CD4-positive, alpha-beta T cell (primary cell): Measurements from ENCODE around the gene IFITM5. TPM values are rescaled to one million over a fixed set of nuclear protein-coding genes. Genes with fewer than 3 reads are reported as not detected.
"Not testable (repeated sequence)": the region's sequence is repeated elsewhere in the genome, so short reads cannot be mapped to it uniquely, and the experiment has no call there.

ENCODE experiments used
- ATAC-seq: fragments of 200-7000 bp; cut with Tn5 transposase; one replicate; pipeline ENCODE4 v1.10.0; 2022; ENCODE audit warnings: mild to moderate bottlenecking; ENCODE audit not compliant: poor library complexity
- CTCF ChIA-PET: fragments of 350-600 bp; sonication (Branson Sonifier 250); formaldehyde crosslinking; loops from one replicate; lab custom pipeline; 2021; ENCODE audit warnings: antibody characterized with exemption, inconsistent platforms; lab: Charles Lee
- POLR2A ChIA-PET: fragments of 350-600 bp; sonication (Branson Sonifier 250); formaldehyde crosslinking; loops from one replicate; lab custom pipeline; 2021; ENCODE audit warnings: antibody characterized with exemption, inconsistent platforms; lab: Charles Lee
- DNase-seq, 14 experiments: peaks; one replicate each; pipeline ENCODE4 v3.0.0-alpha.2; 2013 to 2020; ENCODE audit warnings: mixed read lengths in 2 of 14
- H3K27ac ChIP-seq, 2 donors: one replicate each; pipeline versions ENCODE4 v1.5.1 to v1.7.0; 2013; ENCODE audit warnings: low read length in 2 of 2, low read depth in 1 of 2, mild to moderate bottlenecking in 1 of 2
- H3K27me3 ChIP-seq, 2 experiments: 1 replicate in 1 of 2; 2 replicates in 1 of 2; pipeline versions ENCODE4 v1.6.1 to v1.7.0; 2013; ENCODE audit warnings: low read length in 2 of 2, control low read depth in 1 of 2, mild to moderate bottlenecking in 1 of 2, moderate library complexity in 1 of 2; ENCODE audit not compliant: insufficient read depth in 2 of 2, control insufficient read depth in 1 of 2
- H3K36me3 ChIP-seq: one replicate; pipeline ENCODE4 v1.6.1; 2013; ENCODE audit warnings: low read length, control low read depth; ENCODE audit not compliant: insufficient read depth
- H3K4me1 ChIP-seq: one replicate; pipeline ENCODE4 v1.6.1; 2013; ENCODE audit warnings: low read length, control low read depth; ENCODE audit not compliant: insufficient read depth
- H3K4me3 ChIP-seq: one replicate; pipeline ENCODE4 v1.5.1; 2013; ENCODE audit warnings: mild to moderate bottlenecking, low read length, moderate library complexity
- H3K9me3 ChIP-seq, 2 experiments: 1 replicate in 1 of 2; 2 replicates in 1 of 2; pipeline versions ENCODE4 v1.6.1 to v1.7.0; 2013; ENCODE audit warnings: low read length in 2 of 2, mild to moderate bottlenecking in 2 of 2, control low read depth in 1 of 2, moderate library complexity in 1 of 2; ENCODE audit not compliant: control insufficient read depth in 1 of 2, insufficient read depth in 1 of 2
- H3K27ac Mint-ChIP-seq: one replicate; pipeline ENCODE4 v1.8.0; 2020; ENCODE audit warnings: mixed read lengths
- H3K27me3 Mint-ChIP-seq: one replicate; pipeline ENCODE4 v1.8.0; 2021; ENCODE audit warnings: mixed read lengths
- H3K36me3 Mint-ChIP-seq: one replicate; pipeline ENCODE4 v1.8.0; 2021; ENCODE audit warnings: low read depth, mixed read lengths
- H3K4me1 Mint-ChIP-seq: one replicate; pipeline ENCODE4 v1.8.0; 2021; ENCODE audit warnings: low read depth, mixed read lengths
- H3K4me3 Mint-ChIP-seq: one replicate; pipeline ENCODE4 v1.8.0; 2020; ENCODE audit warnings: mild to moderate bottlenecking, mixed read lengths
- H3K9me3 Mint-ChIP-seq: one replicate; pipeline ENCODE4 v1.8.0; 2020; ENCODE audit warnings: mixed read lengths
- intact Hi-C, 2 experiments: fragments of 100-400 bp; cut with DNase I in 1 of 2; cut with micrococcal nuclease in 1 of 2; formaldehyde crosslinking; loops; one replicate each; pipeline versions ENCODE4 v1.15.1 to v1.9.0; 2023 to 2025; cut with DNase I, micrococcal nuclease
- total RNA-seq, 174 experiments: library from RNA in 2 of 174; stranded (reverse) in 2 of 174; gene quantifications; one replicate each; pipeline ENCODE4 v1.2.3 and lab custom pipeline; 2021 to 2026
- TF ChIP-seq, protein P1 (sequence below): fragments of 200-600 bp; IDR thresholded peaks from one replicate; pipeline ENCODE4 v1.8.0; 2022; ENCODE audit warnings: antibody characterized with exemption, mild to moderate bottlenecking

The IFITM5 gene
- total RNA-seq, 2 experiments from 2014 or later: not detected

GRCh38 chr11:318405-319120 lies 19.2 kb upstream of the IFITM5 start:
- intact Hi-C loops, H3K27ac Mint-ChIP-seq, H3K9me3 ChIP-seq, H3K9me3 Mint-ChIP-seq, H3K27me3 ChIP-seq, H3K27me3 Mint-ChIP-seq, H3K4me3 Mint-ChIP-seq, DNase-seq: not testable (repeated sequence)
- ATAC-seq: peak; percentile 24
- peak overlapping the region; percentile 51 for H3K4me3 ChIP-seq
- H3K27ac ChIP-seq: peak overlapping the region in 1 of 2 donors; percentile 35
- ChIA-PET CTCF (interaction anchor here (3.0 kb wide), 1 partner anchor 68 kb away, joined by 13 read pairs; no protein-coding TSS in a partner anchor), POLR2A (interaction anchor here (1.1 to 4.5 kb wide), 10 partner anchors 9 to 111 kb away, joined by 3 to 56 read pairs (median 11); partner anchors contain the start of genes BET1L, PGGHG and RIC8A)
- Mint-ChIP-seq H3K36me3 (peaks cover 41% of the 10 kb centered on the region), H3K4me1 (peaks cover 44% of the 10 kb centered on the region)
- H3K4me1 ChIP-seq: peaks cover 50% of the 10 kb centered on the region
- peaks cover 15% of the 10 kb centered on the region for H3K36me3 ChIP-seq

- not testable (repeated sequence) for H3K9me3 ChIP-seq, ATAC-seq, H3K27me3 ChIP-seq, DNase-seq, H3K9me3 Mint-ChIP-seq, H3K27me3 Mint-ChIP-seq
- Mint-ChIP-seq H3K4me3 (peak overlapping the region; percentile 94), H3K36me3 (peaks cover 48% of the 10 kb centered on the region), H3K27ac (peak overlapping the region; percentile 94), H3K4me1 (peaks cover 49% of the 10 kb centered on the region)
- POLR2A ChIA-PET: interaction anchor here (0.8 to 4.5 kb wide), 17 partner anchors 9 to 188 kb away, joined by 3 to 56 read pairs (median 10); partner anchors contain the start of genes BET1L, NLRP6, PGGHG and PSMD13
- peaks cover 15% of the 10 kb centered on the region for H3K36me3 ChIP-seq
- intact Hi-C loops: loop anchor here in 1 of 2 experiments (2.0 kb wide), 2 partner anchors 37 to 49 kb away; no protein-coding TSS in a partner anchor
- peak overlapping the region; percentile 52 to 93 for H3K27ac ChIP-seq
- CTCF ChIA-PET: interaction anchor here (0.8 to 3.0 kb wide), 7 partner anchors 12 to 80 kb away, joined by 3 to 18 read pairs (median 5); partner anchors contain the start of gene PSMD13
- H3K4me1 ChIP-seq: peaks cover 55% of the 10 kb centered on the region
- H3K4me3 ChIP-seq: peak overlapping the region; percentile 90
Measured at GRCh38 chr11:317668-318404, 18.5 kb upstream of the IFITM5 start.

DNA sequence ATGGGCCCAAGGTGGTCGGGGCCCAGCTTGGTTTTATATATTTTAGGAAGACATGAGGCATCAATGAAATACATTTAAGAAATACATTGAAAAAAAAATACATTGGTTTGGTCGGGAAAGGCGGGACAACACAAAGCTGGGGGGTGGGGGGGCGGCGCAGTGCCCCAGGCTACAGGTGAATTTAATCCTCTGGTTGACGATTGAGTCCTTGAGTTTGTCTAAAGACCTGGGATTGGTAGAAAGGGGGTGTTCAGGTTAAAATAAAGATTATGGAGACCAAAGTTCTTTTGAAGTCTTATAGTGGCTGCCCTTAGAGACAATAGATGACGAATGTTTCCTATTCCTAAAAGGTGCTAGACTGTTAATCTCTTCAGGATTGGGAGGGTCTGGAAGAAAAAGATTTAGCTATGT lies 17.6 kb upstream of the IFITM5 start:
- peaks cover 62% of the 10 kb centered on the region for H3K4me1 ChIP-seq
- ATAC-seq (peak; percentile 8), DNase-seq (peak in 5 of 14 experiments; percentile 33 to 73 (median 57))
- H3K27ac ChIP-seq: peak overlapping the region; percentile 59 to 93
- CTCF ChIA-PET: interaction anchor here (0.8 to 3.0 kb wide), 8 partner anchors 11 to 96 kb away, joined by 3 to 18 read pairs (median 4); partner anchors contain the start of gene PSMD13
- intact Hi-C loops: loop anchor here in 1 of 2 experiments (2.0 kb wide), 2 partner anchors 38 to 48 kb away; no protein-coding TSS in a partner anchor
- H3K4me1 Mint-ChIP-seq: peaks cover 56% of the 10 kb centered on the region
- POLR2A ChIA-PET: interaction anchor here (0.6 to 4.5 kb wide), 20 partner anchors 8 to 189 kb away, joined by 3 to 56 read pairs (median 8); partner anchors contain the start of genes BET1L, IFITM2, NLRP6 and PGGHG
- H3K27me3 ChIP-seq: no peaks in the 10 kb centered on the region
- peaks cover 54% of the 10 kb centered on the region for H3K36me3 Mint-ChIP-seq
- H3K9me3 ChIP-seq: no peaks in the 10 kb centered on the region
- H3K27ac Mint-ChIP-seq: peak overlapping the region; percentile 94
- TF ChIP-seq, protein P1, sequence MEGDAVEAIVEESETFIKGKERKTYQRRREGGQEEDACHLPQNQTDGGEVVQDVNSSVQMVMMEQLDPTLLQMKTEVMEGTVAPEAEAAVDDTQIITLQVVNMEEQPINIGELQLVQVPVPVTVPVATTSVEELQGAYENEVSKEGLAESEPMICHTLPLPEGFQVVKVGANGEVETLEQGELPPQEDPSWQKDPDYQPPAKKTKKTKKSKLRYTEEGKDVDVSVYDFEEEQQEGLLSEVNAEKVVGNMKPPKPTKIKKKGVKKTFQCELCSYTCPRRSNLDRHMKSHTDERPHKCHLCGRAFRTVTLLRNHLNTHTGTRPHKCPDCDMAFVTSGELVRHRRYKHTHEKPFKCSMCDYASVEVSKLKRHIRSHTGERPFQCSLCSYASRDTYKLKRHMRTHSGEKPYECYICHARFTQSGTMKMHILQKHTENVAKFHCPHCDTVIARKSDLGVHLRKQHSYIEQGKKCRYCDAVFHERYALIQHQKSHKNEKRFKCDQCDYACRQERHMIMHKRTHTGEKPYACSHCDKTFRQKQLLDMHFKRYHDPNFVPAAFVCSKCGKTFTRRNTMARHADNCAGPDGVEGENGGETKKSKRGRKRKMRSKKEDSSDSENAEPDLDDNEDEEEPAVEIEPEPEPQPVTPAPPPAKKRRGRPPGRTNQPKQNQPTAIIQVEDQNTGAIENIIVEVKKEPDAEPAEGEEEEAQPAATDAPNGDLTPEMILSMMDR: no peak
- no peaks in the 10 kb centered on the region for H3K9me3 Mint-ChIP-seq
- H3K27me3 Mint-ChIP-seq: no peaks in the 10 kb centered on the region
- H3K4me3 ChIP-seq: peak overlapping the region; percentile 90
- H3K4me3 Mint-ChIP-seq: peak overlapping the region; percentile 94
- peaks cover 15% of the 10 kb centered on the region for H3K36me3 ChIP-seq
